ENCODE measurements around the gene DAPK1. TPM values are rescaled to one million over a fixed set of nuclear protein-coding genes. Genes with fewer than 3 reads are reported as not detected.
A peak's percentile ranks its signal among the peaks of the same experiment; 100 is the strongest.

DAPK1 gene
- total and polyA plus RNA-seq, 2 donors (not counting 3 experiments of a cell fraction or from before 2014, with no cell fraction given): 58.9 to 119 TPM

GRCh38 chr9:87640385-87640795, 142.7 kb downstream of the DAPK1 start:
- peak; percentile 83 for FAIRE-seq

GRCh38 chr9:87641067-87641466, 143.4 kb downstream of the DAPK1 start:
- H3K9me1 ChIP-seq (replicated peaks; ENCODE audit: control insufficient read depth, extremely low read depth, insufficient read depth, low read length): no peaks in the 10 kb centered on the region
- H3K9ac ChIP-seq (replicated peaks; ENCODE audit: extremely low read depth, insufficient read depth, low read length): no peak overlapping the region
- intact Hi-C loops (cut with micrococcal nuclease): loop anchor here (2.0 kb wide), 3 partner anchors 34 to 142 kb away; no protein-coding TSS in a partner anchor
- no peak overlapping the region for H2AFZ ChIP-seq (ENCODE audit: low read depth, low read length)
- no peaks in the 10 kb centered on the region for H3K27me3 ChIP-seq (ENCODE audit: control insufficient read depth in 2 of 2, insufficient read depth in 2 of 2, low read length in 2 of 2)
- no peak overlapping the region for H3K4me3 ChIP-seq (replicated peaks in 1 of 3; ENCODE audit: insufficient read depth in 1 of 3, low read depth in 1 of 3, low read length in 3 of 3)
- no peak overlapping the region for H3K27ac ChIP-seq (ENCODE audit: insufficient read depth, low read depth, low read length)
- TF ChIP-seq EZH2 (IDR thresholded peaks at IDR 0.05; ENCODE audit: borderline replicate concordance, low read depth, low read length, severe bottlenecking) (no peak), MYC (IDR thresholded peaks at IDR 0.05; ENCODE audit: low read depth, low read length) (no peak), FOS (IDR thresholded peaks at IDR 0.05; ENCODE audit: borderline replicate concordance, insufficient read depth, low read length) (no peak), JUN (IDR thresholded peaks at IDR 0.05; ENCODE audit: borderline replicate concordance, insufficient read depth, insufficient read length, low read depth) (no peak), POLR2AphosphoS5 (IDR thresholded peaks at IDR 0.05; ENCODE audit: insufficient read depth, low read depth, low read length) (no peak), POLR2A (IDR thresholded peaks at IDR 0.05; ENCODE audit: low read depth, low read length) (no peak), MAX (IDR thresholded peaks at IDR 0.05; ENCODE audit: insufficient read depth, insufficient read length) (no peak), GATA2 (IDR thresholded peaks at IDR 0.05; ENCODE audit: insufficient read depth, insufficient read length, low read depth, low read length) (no peak), CTCF (IDR thresholded peaks at IDR 0.05; ENCODE audit: extremely low read depth in 1 of 2, insufficient read depth in 1 of 2, low read depth in 1 of 2, low read length in 2 of 2) (no peak)
- no peaks in the 10 kb centered on the region for H3K79me2 ChIP-seq (ENCODE audit: control insufficient read depth, insufficient read depth, low read length)
- no peak overlapping the region for H3K4me2 ChIP-seq (ENCODE audit: insufficient read depth, low read length)
- ChIA-PET POLR2A (no interaction called here), CTCF (interaction anchor here (1.0 to 1.3 kb wide), 2 partner anchors 15 to 22 kb away, joined by 3 to 5 read pairs; no protein-coding TSS in a partner anchor)
- peaks cover 9 to 26% of the 10 kb centered on the region in 2 experiments for H3K36me3 ChIP-seq (ENCODE audit: control insufficient read depth in 2 of 2, extremely low read depth in 1 of 2, insufficient read depth in 2 of 2, low read length in 2 of 2)
- no peaks in the 10 kb centered on the region for H4K20me1 ChIP-seq (replicated peaks; ENCODE audit: control insufficient read depth, extremely low read depth, insufficient read depth, low read length)
- no peaks in the 10 kb centered on the region for H3K9me3 ChIP-seq (replicated peaks; ENCODE audit: control insufficient read depth, insufficient read depth, low read length)
- peaks cover 10% of the 10 kb centered on the region for H3K4me1 ChIP-seq (ENCODE audit: control insufficient read depth, extremely low read depth, insufficient read depth, low read length)
- dilution Hi-C loops (cut with MboI; ENCODE audit: extremely low pct_ligation_motif_present, low sequenced_read_pairs): no loop called here
- no TSS peak for BruUV-seq (replicated peaks)
- FAIRE-seq: no peak
- DNase-seq (ENCODE audit: low read depth, low spot score): no peak

More at GRCh38 chr9:87640385-87640795, 142.7 kb downstream of the DAPK1 start:
- no peak overlapping the region for H3K9ac ChIP-seq (replicated peaks; ENCODE audit: extremely low read depth, insufficient read depth, low read length)
- ChIA-PET POLR2A (no interaction called here), CTCF (interaction anchor here (0.9 to 2.1 kb wide), 2 partner anchors 28 to 143 kb away, joined by 3 to 5 read pairs; partner anchors contain the start of gene DAPK1)
- no peaks in the 10 kb centered on the region for H3K9me3 ChIP-seq (replicated peaks; ENCODE audit: control insufficient read depth, insufficient read depth, low read length)
- H3K9me1 ChIP-seq (replicated peaks; ENCODE audit: control insufficient read depth, extremely low read depth, insufficient read depth, low read length): no peaks in the 10 kb centered on the region
- peaks cover 10% of the 10 kb centered on the region for H3K4me1 ChIP-seq (ENCODE audit: control insufficient read depth, extremely low read depth, insufficient read depth, low read length)
- intact Hi-C loops (cut with micrococcal nuclease) (loop anchor here (1.0 to 2.0 kb wide), 4 partner anchors 34 to 142 kb away; no protein-coding TSS in a partner anchor), dilution Hi-C loops (cut with MboI; ENCODE audit: extremely low pct_ligation_motif_present, low sequenced_read_pairs) (no loop called here)
- no peak overlapping the region for H3K4me2 ChIP-seq (ENCODE audit: insufficient read depth, low read length)
- no TSS peak for BruUV-seq (replicated peaks)
- H4K20me1 ChIP-seq (replicated peaks; ENCODE audit: control insufficient read depth, extremely low read depth, insufficient read depth, low read length): no peaks in the 10 kb centered on the region
- H2AFZ ChIP-seq (ENCODE audit: low read depth, low read length): no peak overlapping the region
- H3K27ac ChIP-seq (ENCODE audit: insufficient read depth, low read depth, low read length): no peak overlapping the region
- peak; percentile 97 for DNase-seq (ENCODE audit: low read depth, low spot score)
- H3K79me2 ChIP-seq (ENCODE audit: control insufficient read depth, insufficient read depth, low read length): no peaks in the 10 kb centered on the region
- H3K4me3 ChIP-seq (replicated peaks in 1 of 3; ENCODE audit: insufficient read depth in 1 of 3, low read depth in 1 of 3, low read length in 3 of 3): no peak overlapping the region
- H3K27me3 ChIP-seq (ENCODE audit: control insufficient read depth in 2 of 2, insufficient read depth in 2 of 2, low read length in 2 of 2): no peaks in the 10 kb centered on the region
- H3K36me3 ChIP-seq (ENCODE audit: control insufficient read depth in 2 of 2, extremely low read depth in 1 of 2, insufficient read depth in 2 of 2, low read length in 2 of 2): peaks cover 9 to 21% of the 10 kb centered on the region in 2 experiments
- no peak for TF ChIP-seq POLR2AphosphoS5 (IDR thresholded peaks at IDR 0.05; ENCODE audit: insufficient read depth, low read depth, low read length)
- TF ChIP-seq POLR2A (IDR thresholded peaks at IDR 0.05; ENCODE audit: low read depth, low read length): no peak
